K562 (cell line): ENCODE measurements around the gene CCT7. TPM values are rescaled to one million over a fixed set of nuclear protein-coding genes. Genes with fewer than 3 reads are reported as not detected.

ENCODE experiments used
- ATAC-seq: fragments of 200-7000 bp; cut with Tn5 transposase; 3 replicates; pipeline ENCODE4 v1.9.1; 2020; ENCODE audit warnings: moderate library complexity
- BruUV-seq: library from RNA; stranded (reverse); fragments of 400-500 nt; replicated peaks from 2 replicates; lab custom pipeline; 2021; lab: Mats Ljungman, UMichigan
- CTCF ChIA-PET: fragments of 300-600 bp; formaldehyde crosslinking; extraction: SDS; loops from one replicate; lab custom pipeline; 2021; ENCODE audit warnings: low intra/inter-chr PET ratio; lab: Yijun Ruan, JAX
- POLR2A ChIA-PET: fragments of 300-600, 350-650 bp; sonication (Branson Sonifier 250); formaldehyde crosslinking; extraction: SDS; loops from one replicate; lab custom pipeline; 2021; ENCODE audit warnings: antibody characterized with exemption, inconsistent platforms; lab: Yijun Ruan, JAX
- DNase-seq, 4 experiments: peaks; one replicate each; pipeline versions ENCODE4 v3.0.0 to v3.0.0-alpha.2; 2011 to 2018; ENCODE audit warnings: low spot score in 3 of 4, mixed read lengths in 3 of 4; ENCODE audit errors: extremely low read depth in 1 of 4
- FAIRE-seq: peaks from 2 replicates; lab custom pipeline; 2011; peaks lifted over from hg19 to GRCh38; lab: Jason Lieb, UNC
- H2AFZ ChIP-seq: 2 replicates; pipeline ENCODE4 v1.6.0; 2011; ENCODE audit warnings: low read depth, low read length, control low read depth, inconsistent platforms
- H3K27ac ChIP-seq: fragments of 200-600 bp; 3 replicates; pipeline ENCODE4 v1.8.0; 2011; ENCODE audit warnings: low read depth, mild to moderate bottlenecking, control low read depth, inconsistent platforms, low read length, moderate library complexity, mixed read lengths; ENCODE audit errors: extremely low read depth
- H3K27me3 ChIP-seq, 2 experiments: fragments of 300-600 bp in 1 of 2; 2 replicates in 1 of 2; 3 replicates in 1 of 2; pipeline versions ENCODE4 v1.6.0 to v1.8.0; 2011; ENCODE audit warnings: inconsistent platforms in 2 of 2, low read length in 2 of 2, mild to moderate bottlenecking in 1 of 2, mixed read lengths in 1 of 2, moderate library complexity in 1 of 2; ENCODE audit not compliant: control insufficient read depth in 2 of 2, insufficient read depth in 2 of 2
- H3K36me3 ChIP-seq: fragments of 300-600 bp; 3 replicates; pipeline ENCODE4 v1.8.0; 2011; ENCODE audit warnings: mild to moderate bottlenecking, low read length, inconsistent platforms; ENCODE audit not compliant: control insufficient read depth, insufficient read depth
- H3K4me1 ChIP-seq, 2 experiments: fragments of 200-600 bp in 1 of 2; replicated peaks in 1 of 2; 2 replicates in 1 of 2; 3 replicates in 1 of 2; pipeline versions ENCODE4 v1.5.1 to v1.8.0; 2011; ENCODE audit warnings: inconsistent platforms in 2 of 2, low read length in 2 of 2, mild to moderate bottlenecking in 1 of 2, mixed read lengths in 1 of 2, moderate library complexity in 1 of 2; ENCODE audit not compliant: control insufficient read depth in 2 of 2, insufficient read depth in 2 of 2
- H3K4me2 ChIP-seq: 2 replicates; pipeline ENCODE4 v1.6.1; 2011; ENCODE audit warnings: low read length, control low read depth, inconsistent platforms, mixed read lengths; ENCODE audit not compliant: insufficient read depth
- H3K4me3 ChIP-seq: fragments of 200-600 bp; sonication (generic), shearing (Covaris generic); 2 replicates; pipeline ENCODE4 v1.5.1; 2016; ENCODE audit warnings: control low read depth, inconsistent platforms
- H3K79me2 ChIP-seq: fragments of 200-600 bp; 3 replicates; pipeline ENCODE4 v1.8.0; 2011; ENCODE audit warnings: low read length, inconsistent platforms; ENCODE audit not compliant: control insufficient read depth, insufficient read depth
- H3K9ac ChIP-seq, 2 experiments: 2 replicates each; pipeline versions ENCODE4 v1.6.0 to v1.6.1; 2011; ENCODE audit warnings: low read depth in 2 of 2, low read length in 2 of 2, control low read depth in 1 of 2, inconsistent platforms in 1 of 2, mild to moderate bottlenecking in 1 of 2, mixed read lengths in 1 of 2; ENCODE audit not compliant: insufficient read depth in 1 of 2
- H3K9me1 ChIP-seq: one replicate; pipeline ENCODE4 v1.6.0; 2011; ENCODE audit warnings: inconsistent platforms, mild to moderate bottlenecking, low read length, moderate library complexity; ENCODE audit not compliant: control insufficient read depth, insufficient read depth
- H3K9me3 ChIP-seq: replicated peaks from 2 replicates; pipeline ENCODE4 v1.5.1; 2011; ENCODE audit warnings: low read depth, low read length, inconsistent platforms; ENCODE audit not compliant: control insufficient read depth, insufficient read depth
- H4K20me1 ChIP-seq: replicated peaks from 2 replicates; pipeline ENCODE4 v1.6.1; 2011; ENCODE audit warnings: low read length, inconsistent platforms, mixed read lengths; ENCODE audit not compliant: control insufficient read depth, insufficient read depth
- CCNT2 ChIP-seq: IDR thresholded peaks from 2 replicates; pipeline ENCODE4 v1.6.1; 2011; ENCODE audit warnings: borderline replicate concordance, low read depth, mild to moderate bottlenecking, moderate library complexity, mixed read lengths, low read length; ENCODE audit not compliant: insufficient read length; ENCODE audit errors: extremely low read depth
- DNMT1 ChIP-seq: fragments of 450-650 bp; IDR thresholded peaks from 2 replicates; pipeline ENCODE4 v1.6.1; 2016; ENCODE audit warnings: antibody characterized with exemption, mild to moderate bottlenecking
- HMG20B ChIP-seq: fragments of 250-450 bp; sonication (Bioruptor Pico); IDR thresholded peaks from 2 replicates; pipeline ENCODE4 v1.5.0; 2021; ENCODE audit warnings: mild to moderate bottlenecking
- PYGO2 ChIP-seq: fragments of 450-650 bp; IDR thresholded peaks from 2 replicates; pipeline ENCODE4 v1.6.1; 2016; ENCODE audit warnings: mild to moderate bottlenecking, missing genetic modification characterization, moderate library complexity, missing compliant biosample characterization
- RNF2 ChIP-seq: sonication (generic); IDR thresholded peaks from 2 replicates; pipeline ENCODE4 v1.6.1; 2016
- SP2 ChIP-seq: IDR thresholded peaks from 2 replicates; pipeline ENCODE4 v1.6.1; 2011; ENCODE audit warnings: mild to moderate bottlenecking, low read depth, low read length, moderate library complexity; ENCODE audit not compliant: poor library complexity, severe bottlenecking; ENCODE audit errors: extremely low read depth
- TFE3 ChIP-seq: fragments of 450-650 bp; formaldehyde crosslinking; IDR thresholded peaks from 2 replicates; pipeline ENCODE4 v1.4.0; 2020; ENCODE audit warnings: mild to moderate bottlenecking, mixed read lengths
- USF1 ChIP-seq: sonication (generic); formaldehyde crosslinking; IDR thresholded peaks from 2 replicates; pipeline ENCODE4 v1.9.0; 2022; ENCODE audit warnings: mild to moderate bottlenecking, missing genetic modification reagents
- ZNF398 ChIP-seq: fragments of 250-450 bp; sonication (Bioruptor Pico); IDR thresholded peaks from 2 replicates; pipeline ENCODE4 v1.8.0; 2021; ENCODE audit warnings: moderate library complexity, mild to moderate bottlenecking, inconsistent platforms
- ZNF41 ChIP-seq: fragments of 250-450 bp; sonication (Bioruptor Pico); conservative IDR thresholded peaks from 2 replicates; pipeline ENCODE4 v1.4.0; 2020; ENCODE audit warnings: mild to moderate bottlenecking
- ZNF518B ChIP-seq: fragments of 250-450 bp; sonication (Bioruptor Pico); IDR thresholded peaks from 2 replicates; pipeline ENCODE4 v1.5.0; 2021; ENCODE audit warnings: mild to moderate bottlenecking, moderate library complexity
- WGBS: fragments of 100-300 bp; shearing (Covaris generic); methylation state at CpG from one replicate; pipeline ENCODE4 v1.1.6; 2016; ENCODE audit warnings: low coverage, mixed read lengths; ENCODE audit not compliant: insufficient coverage; ENCODE audit errors: missing lambda C conversion rate; 5-methylcytosine and 5-hydroxymethylcytosine counted together
- in situ Hi-C: fragments of 300-500 bp; cut with MboI; formaldehyde crosslinking; loops from 4 replicates; pipeline ENCODE4 v1.15.0; 2018; ENCODE audit warnings: inconsistent platforms, mixed read lengths
- intact Hi-C: fragments of 100-400 bp; cut with micrococcal nuclease; formaldehyde crosslinking; loops from 2 replicates; pipeline ENCODE4 v1.14.2; 2022
- polyA plus RNA-seq, 8 experiments: library from polyadenylated mRNA; depleted of rRNA in 4 of 8; stranded (reverse) in 5 of 8; unstranded in 3 of 8; fragments of >200 nt; fragmentation: Nextera tagmentation in 2 of 8; fragmentation: Illumina TruSeq in 1 of 8; extraction: Ambion mirVana in 2 of 8; extraction: Trizol in 1 of 8; gene quantifications; 2 replicates each; pipeline versions ENCODE4 v1.2.1 to v1.2.3, GENCODE V29; 2011 to 2014; ENCODE audit warnings: inconsistent platforms in 1 of 8, missing spikeins in 1 of 8
- total RNA-seq, 7 experiments: library from RNA; depleted of rRNA in 6 of 7; stranded (reverse); fragments of >200 nt in 6 of 7; fragmentation: Illumina TruSeq in 2 of 7; extraction: Trizol in 2 of 7; gene quantifications; 2 replicates each; pipeline versions ENCODE4 v1.2.1 to v1.2.3, GENCODE V29; 2011 to 2021; ENCODE audit warnings: low replicate concordance in 1 of 7

CCT7 gene
- total and polyA plus RNA-seq, 9 of the 15 experiments (the other 6 are each of a cell fraction or from before 2014, with no cell fraction given): 326 to 856 (median 638) TPM

- Histone ChIP-seq H4K20me1 (peaks cover 3% of the 10 kb centered on the region; the same call in 1 of the 2 replicates), H3K4me2 (no peak overlapping the region), H3K27ac (no peak overlapping the region), H3K27me3 (peaks cover 0 to 4% of the 10 kb centered on the region in 2 experiments; a peak in 1 of 5 replicates), H3K36me3 (peaks cover 6% of the 10 kb centered on the region; the same call in 1 of the 3 replicates), H2AFZ (no peak overlapping the region), H3K9me1 (no peaks in the 10 kb centered on the region), H3K4me1 (peaks cover under 1 to 6% of the 10 kb centered on the region in 2 experiments; a peak in 2 of 5 replicates), H3K9me3 (no peaks in the 10 kb centered on the region), H3K4me3 (no peak overlapping the region), H3K9ac (no peak overlapping the region; a peak in 1 of 4 replicates), H3K79me2 (no peaks in the 10 kb centered on the region)
- intact Hi-C loops: no loop called here
- WGBS: 55% methylated on average over 14 of the region's 28 CpGs
- DNase-seq: no peak
- no TSS peak for BruUV-seq
- no peak for FAIRE-seq
- no peak for ATAC-seq
- ChIA-PET POLR2A (interaction anchor here (0.6 to 1.1 kb wide), 3 partner anchors 8 to 306 kb away, joined by 3 read pairs; no protein-coding TSS in a partner anchor), CTCF (no interaction called here)
- in situ Hi-C loops: no loop called here
- no peak for TF ChIP-seq SP2
- TF ChIP-seq RNF2: no peak
- TF ChIP-seq CCNT2: no peak
- TF ChIP-seq HMG20B (CRISPR knock-in tag): no peak
- no peak for TF ChIP-seq ZNF398
- TF ChIP-seq PYGO2 (tag): no peak
- no peak for TF ChIP-seq ZNF41 (CRISPR knock-in tag)
- no peak for TF ChIP-seq TFE3 (CRISPR knock-in tag)
- TF ChIP-seq DNMT1: no peak
- TF ChIP-seq ZNF518B (CRISPR knock-in tag): no peak
- TF ChIP-seq USF1 (CRISPR knock-in tag): no peak
Measured at GRCh38 chr2:73265298-73266060, 31.4 kb downstream of the CCT7 start.
